GM18951 (cell line): Measurements from ENCODE around the gene PTHLH.

Source experiments
- POLR2A ChIP-seq: IDR thresholded peaks from 4 replicates; pipeline ENCODE4 v1.6.1; 2011; ENCODE audit warnings: mild to moderate bottlenecking; ENCODE audit not compliant: insufficient read length, insufficient read depth; ENCODE audit errors: extremely low read depth
- in situ Hi-C: fragments of 300-500 bp; cut with MboI; formaldehyde crosslinking; loops from one replicate; pipeline ENCODE4 v1.12.0; 2022; ENCODE audit warnings: low sequenced_read_pairs, mixed read lengths, inconsistent platforms; ENCODE audit not compliant: unreplicated experiment

The PTHLH gene

DNA sequence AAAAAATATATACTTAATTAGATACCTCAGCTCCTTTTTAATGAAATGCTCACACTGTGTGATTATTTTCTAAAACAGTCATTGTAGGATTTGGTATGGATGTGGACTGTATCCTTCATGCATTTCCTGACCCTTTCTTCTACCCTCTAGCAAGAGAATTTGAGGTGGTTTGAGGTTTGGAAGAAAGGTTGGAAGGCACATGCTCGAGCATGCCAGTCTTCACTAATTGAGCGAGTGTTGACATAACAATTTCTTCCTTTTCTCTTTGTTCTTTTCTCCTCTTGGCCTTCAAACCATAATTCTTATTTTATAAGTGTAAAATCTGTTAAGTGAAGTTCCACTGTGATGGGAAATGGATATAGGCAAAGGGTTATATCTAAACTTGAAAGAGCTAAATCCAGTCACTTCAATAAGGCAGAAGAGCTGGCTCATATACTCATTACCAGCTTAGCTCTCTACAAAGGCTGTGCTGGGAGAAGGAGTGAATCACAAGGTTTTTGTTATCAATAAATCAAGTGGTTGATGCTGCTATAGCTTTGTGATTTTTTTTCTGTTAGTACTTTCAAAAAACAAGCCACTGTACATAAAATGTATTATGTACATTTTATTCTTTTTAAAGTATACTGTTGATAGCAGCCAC is 16.2 kb upstream of the PTHLH start:
- no peak for TF ChIP-seq POLR2A
- in situ Hi-C loops = no loop called here

DNA sequence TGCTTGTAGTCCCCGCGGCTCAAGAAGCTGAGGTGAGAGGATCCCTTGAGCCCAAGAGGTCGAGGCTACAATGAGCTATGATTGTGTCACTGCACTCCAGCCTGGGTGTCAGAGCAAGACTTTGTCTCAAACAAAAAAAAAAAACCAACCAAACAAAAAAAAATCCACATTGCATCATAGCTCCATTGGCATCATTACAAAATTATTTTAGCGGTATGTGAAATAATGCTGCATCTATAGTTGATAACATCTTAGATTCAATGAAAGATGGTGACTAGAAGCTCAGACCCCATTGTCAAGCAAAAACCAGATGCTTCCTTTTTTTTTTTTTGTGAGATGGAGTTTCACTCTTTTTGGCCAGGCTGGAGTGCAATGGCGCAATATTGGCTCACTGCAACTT is 14.8 kb upstream of the PTHLH start:
- TF ChIP-seq POLR2A = no peak
- in situ Hi-C loops = no loop called here

DNA sequence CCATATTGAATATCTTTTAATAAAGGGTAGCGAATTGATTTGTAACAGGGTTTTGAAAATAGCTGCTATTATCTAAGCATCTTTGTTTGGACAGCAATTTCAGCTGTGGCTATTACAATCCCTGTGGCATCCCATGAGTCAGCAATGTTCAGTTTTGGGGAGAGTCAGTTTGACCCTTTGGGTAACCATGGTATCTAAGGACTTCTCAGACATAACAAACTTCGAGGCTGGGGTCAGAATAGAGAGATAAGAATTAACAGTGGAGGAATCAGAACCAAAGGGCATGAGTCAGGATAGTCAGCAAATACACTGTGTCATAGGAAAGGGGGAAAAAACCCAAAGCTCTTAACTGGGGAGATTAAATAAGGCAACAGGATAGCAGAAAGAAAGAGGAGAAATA is 11.7 kb upstream of the PTHLH start:
- TF ChIP-seq POLR2A = no peak
- in situ Hi-C loops = no loop called here

DNA sequence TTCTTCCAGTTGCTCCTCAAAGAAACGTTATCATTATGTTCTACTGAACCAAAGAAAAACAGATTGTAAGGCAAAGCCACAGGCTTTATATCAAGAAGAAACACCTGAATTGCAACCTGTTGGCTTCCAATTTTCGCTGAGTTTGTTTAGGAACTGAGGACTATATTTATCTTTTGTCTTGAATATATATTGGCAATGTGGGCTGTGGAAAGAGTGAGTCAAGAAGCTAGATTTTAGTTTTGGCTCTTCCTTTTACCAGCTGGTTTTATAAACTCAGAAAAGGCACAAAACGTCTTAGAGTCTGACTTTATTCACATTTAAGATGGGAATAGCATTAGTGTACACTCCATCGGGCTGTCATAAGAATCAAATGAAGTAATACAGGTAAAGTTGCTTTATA is 10.4 kb upstream of the PTHLH start:
- in situ Hi-C loops = no loop called here
- no peak for TF ChIP-seq POLR2A

DNA sequence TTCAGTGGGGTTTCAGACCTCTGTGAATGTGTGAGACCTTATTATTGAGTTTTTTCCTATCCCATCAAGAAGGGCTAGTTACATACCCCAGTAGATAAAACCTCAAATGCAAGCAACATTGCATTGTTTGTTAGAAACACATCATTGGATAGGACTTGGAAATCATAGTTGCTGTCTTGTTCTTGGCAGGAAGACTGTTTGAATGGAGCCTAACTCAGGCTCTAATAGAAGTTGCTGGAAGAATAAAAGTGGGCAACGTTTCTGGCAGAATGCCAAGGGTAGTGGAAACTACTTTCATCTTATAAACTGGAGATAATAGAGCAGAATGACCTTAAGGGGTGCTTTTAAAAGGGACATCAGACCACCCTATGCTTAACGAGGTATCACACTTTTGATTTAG is 9.9 kb upstream of the PTHLH start:
- in situ Hi-C loops = no loop called here
- TF ChIP-seq POLR2A = no peak

DNA sequence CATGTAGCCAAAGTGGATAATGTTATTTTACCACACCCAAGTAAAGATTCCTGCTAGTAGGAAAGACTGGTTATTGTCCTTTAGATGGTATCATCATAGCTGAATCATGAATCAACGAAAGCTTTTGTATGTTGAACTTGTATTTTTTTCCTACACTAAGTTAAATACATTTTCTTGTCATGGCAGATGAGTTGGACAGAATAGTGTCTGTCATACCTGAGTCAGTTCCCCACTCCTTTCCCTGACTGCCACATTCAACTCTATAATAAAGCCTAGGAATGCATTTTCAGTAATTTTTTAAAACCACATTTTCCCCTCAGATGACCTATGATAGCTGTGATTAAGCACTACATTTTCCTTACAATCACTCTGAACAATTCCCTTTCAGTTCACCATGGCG is 9.3 kb upstream of the PTHLH start:
- in situ Hi-C loops = no loop called here
- no peak for TF ChIP-seq POLR2A

DNA sequence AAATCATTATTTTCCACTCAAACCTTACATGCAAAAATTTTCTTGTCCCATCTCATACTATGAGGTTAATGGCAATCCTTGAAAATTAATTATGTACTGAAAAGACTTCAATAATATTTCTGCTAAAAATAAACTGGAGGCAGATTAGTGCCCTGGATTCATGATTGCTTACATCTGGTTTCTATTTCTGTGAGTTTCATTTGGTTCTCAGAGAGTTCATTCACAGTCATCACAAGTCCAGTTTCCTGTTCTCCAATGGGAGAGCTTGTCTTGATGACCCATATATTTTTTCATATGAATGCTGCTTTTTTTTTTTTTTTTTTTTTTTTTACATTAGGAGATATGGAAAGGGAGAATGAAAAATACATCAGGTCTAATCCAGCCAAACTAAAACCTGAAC is 6.6 kb upstream of the PTHLH start:
- in situ Hi-C loops = no loop called here
- no peak for TF ChIP-seq POLR2A

DNA sequence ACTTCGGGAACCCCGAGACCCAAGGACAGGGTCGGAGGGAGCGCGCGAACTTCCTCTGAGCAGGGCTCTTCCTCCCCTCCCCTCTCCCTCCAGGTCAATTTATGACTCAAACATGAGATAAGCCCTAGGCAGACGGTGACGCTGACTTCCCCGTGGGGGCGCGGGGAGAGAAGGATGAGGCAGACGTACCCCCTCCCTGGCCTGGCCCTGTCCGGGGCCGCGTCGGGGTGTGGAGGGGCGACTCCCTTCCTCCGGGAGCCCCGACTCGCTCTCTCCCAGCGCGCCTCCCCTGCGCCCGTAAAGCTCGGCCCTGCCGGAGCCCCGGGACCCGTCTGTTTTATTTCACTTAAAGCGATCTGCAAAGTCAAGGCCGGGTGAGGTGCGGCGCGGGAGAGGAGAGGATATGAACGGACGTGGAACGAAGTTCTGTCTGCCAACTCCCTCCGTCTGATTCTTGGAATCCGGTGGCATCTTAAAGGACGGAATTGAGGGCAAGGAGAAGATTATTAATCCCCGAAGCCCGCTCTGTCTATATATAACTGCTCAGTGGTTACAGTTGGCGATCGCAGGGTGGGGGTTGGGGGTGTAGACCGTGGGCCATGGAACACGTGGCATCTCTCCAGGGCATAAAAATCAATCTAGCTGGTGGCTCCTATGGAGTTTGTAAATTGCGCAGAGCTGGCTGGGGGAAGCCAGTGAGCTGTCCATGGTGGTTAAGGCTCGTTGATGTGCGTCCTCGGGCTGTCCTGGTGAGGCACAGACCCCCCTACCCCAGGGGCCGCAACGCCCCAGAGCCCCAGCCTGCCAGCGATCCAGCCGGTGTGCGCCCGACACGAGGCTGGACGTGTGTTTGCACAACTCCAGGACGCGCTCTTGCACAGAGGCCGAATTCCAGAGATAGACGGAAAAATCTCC is 2.9 kb upstream of the PTHLH start:
- in situ Hi-C loops = no loop called here
- TF ChIP-seq POLR2A = no peak

DNA sequence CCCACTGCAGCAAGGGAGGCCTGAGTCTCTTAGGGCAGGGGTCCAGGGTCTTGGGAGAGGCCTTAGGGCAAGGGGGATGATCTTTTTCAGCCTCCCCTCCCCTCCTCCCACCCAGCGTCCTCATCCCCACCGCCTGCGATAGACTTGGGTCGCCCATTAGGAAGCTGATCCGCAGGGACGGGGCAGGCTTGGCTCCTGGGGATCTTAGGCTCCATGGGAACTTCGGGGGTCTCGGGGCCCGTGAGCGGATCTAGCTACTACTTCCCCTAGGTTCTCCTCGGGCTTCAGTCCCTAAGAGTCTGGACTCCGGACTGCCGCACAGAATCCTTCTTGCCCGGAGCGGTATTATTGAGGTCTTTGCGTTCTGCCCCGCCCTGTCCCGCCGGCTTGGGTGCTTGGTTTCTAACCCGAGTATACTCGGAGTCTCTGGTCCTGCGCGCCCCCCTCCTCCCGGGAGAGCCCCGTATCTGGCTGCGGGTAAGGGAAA is 2.2 kb upstream of the PTHLH start:
- no peak for TF ChIP-seq POLR2A
- in situ Hi-C loops = no loop called here

DNA sequence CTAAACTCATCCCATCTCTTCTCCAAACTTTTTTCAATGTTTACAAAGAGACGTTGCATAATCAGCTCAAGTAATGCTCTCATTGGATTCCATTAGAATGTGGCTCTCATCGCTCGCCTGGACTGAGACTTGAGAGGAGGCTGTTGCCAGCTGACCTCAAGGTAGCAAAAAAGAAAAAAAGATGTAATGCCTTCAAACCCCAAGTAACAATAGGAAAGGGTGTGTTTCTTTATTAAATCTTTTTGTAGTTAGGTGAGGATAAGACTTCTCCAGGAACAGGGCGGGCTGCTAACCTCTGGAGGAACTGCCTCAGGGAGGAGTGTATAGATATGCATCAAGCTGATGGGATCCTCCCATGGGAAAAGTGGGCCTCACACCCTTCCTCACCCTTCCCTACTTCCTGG is 956 bp upstream of the PTHLH start:
- no peak for TF ChIP-seq POLR2A
- in situ Hi-C loops = no loop called here

DNA sequence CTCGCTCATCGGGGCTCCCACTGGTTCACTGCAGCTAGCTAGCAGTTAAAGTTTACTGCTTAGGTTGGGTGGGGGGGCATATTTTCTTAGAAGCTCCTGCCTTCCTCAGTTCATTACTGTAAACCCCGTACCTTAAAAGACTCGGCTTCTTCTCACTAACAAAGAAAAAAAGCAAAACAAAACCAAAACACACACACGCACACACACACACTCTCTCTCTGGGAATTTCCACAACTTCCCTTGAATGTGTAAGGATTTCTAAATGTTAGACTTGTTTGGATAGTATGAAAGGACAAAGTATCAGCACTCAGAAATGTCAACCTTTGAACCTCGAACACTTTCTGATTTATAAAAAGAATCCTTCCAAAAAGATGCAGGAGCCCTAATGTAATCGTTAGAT is 927 bp downstream of the PTHLH start:
- TF ChIP-seq POLR2A = no peak

DNA sequence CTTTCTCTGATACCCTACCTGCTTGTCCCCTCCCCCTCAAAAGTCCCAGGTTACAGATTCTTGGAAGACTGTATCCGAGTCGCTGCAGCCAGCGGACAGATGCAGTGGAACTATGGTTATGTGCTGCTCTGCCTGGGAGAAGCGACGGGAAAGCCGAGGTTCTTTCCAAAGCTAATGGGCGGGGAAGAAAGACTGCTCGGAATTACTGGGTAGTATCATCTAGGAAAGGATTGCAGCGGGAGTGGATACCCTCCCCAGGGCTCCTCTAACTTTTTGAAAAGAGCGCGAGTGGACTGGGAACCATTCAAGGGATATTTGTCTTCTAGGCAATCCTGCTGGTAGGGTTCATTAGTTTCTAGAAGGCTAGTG is 1.4 kb downstream of the PTHLH start:
- no peak for TF ChIP-seq POLR2A
- in situ Hi-C loops = no loop called here

More for the DNA sequence above, 927 bp downstream of the PTHLH start:
- in situ Hi-C loops = no loop called here

DNA sequence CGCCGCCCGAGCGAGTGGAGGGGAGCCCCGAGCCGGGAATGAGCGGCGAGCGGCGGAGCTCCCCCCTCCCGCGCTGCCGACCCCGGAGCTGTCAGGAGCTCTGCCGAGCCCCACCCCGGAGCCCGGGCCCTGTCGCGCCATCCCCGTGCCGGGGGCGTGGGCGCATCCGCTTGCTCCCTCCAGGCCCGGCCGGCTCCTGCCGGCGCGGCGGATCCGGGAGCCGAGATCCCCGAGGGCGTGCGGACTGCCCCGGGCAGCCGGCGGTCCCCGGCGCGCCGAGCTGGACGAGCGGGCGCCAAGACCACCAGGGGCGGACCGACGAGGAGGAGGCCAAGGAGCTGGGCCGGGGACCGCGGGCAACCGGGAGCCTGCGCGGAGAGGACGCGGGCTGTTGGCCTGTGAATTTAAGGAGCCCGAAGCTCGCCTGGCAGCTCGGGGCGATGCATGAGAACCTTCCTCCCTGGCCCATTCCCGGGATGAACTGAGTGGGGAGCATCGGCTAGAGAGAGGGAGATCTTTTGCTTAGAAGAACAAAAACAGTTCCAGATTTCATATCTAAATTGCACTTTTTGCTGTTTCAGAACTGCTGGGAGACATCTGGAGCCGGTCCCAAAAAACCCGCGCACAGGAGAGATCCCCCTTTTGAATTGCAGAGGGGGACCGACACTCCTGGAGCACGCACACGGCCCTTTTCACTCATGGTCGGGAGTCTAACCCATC is 2.0 kb downstream of the PTHLH start:
- in situ Hi-C loops = no loop called here
- TF ChIP-seq POLR2A = no peak

DNA sequence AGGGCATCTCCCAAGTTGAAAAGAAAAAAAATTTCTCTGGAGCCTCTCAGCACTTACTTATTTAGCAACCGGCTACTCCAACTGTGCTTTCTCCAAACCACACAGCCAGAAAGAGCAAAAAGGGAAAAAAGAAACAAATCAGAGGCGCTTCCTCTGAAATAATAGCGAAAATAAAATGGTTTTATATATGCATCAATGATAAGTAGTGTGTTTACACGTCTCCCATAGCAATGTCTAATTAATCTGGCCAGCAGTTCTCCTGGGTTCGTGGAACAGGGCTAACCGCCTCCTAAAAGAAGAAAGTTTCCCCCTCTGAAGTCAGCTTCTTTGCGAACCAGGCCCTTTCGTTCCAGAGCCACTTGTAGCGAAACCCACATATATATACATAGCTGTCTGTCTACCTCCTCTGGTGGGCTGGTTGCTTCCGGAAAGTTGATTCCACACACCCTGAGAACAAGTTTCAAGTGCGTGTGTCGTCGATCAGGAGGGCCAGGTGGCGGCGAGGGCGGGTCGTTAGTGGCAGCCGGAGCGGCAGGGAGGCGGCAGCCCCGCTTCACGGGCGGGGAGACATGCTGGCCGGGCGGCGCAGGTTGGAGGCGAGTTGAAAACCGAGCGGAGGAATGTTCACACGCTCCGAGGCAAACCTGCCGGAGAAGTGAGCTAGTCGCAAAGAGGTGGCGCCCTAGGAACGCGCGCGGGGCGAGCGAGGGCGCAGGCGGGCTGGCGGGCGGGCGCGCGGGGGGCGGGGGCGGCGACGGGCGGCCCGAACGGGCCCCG is 2.7 kb downstream of the PTHLH start:
- TF ChIP-seq POLR2A = no peak
- in situ Hi-C loops = no loop called here
